GM19239 (cell line): ENCODE measurements around the gene SAG.
A peak's percentile ranks its signal among the peaks of the same experiment; 100 is the strongest.
"Not testable (repeated sequence)": the region's sequence is repeated elsewhere in the genome, so short reads cannot be mapped to it uniquely, and the experiment has no call there.

Experiments
- DNase-seq: peaks from one replicate; pipeline ENCODE4 v3.0.0; 2011; ENCODE audit warnings: low spot score; ENCODE audit not compliant: insufficient read length
- FAIRE-seq: peaks from 2 replicates; lab custom pipeline; 2011; peaks lifted over from hg19 to GRCh38; lab: Jason Lieb, UNC

Gene SAG

DNA sequence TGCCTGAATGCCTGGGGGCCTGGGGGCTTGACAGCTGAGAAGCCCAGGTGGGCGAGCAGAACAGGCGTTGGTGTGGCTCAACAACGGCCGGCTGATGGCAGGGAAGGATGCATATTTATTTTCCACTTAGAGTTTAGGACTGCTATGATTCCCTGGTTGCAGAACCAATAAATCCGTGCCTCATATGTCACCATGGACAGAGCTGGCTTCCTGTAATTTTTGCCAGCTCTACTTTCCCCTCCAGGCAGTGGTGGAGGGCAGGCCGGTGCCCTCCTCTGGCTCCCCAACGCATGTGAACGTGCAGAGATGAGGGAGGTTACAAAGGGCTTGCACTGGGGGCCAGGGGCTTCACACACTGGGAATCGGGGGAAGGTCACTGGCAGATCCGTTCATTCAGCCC is 18.2 kb downstream of the SAG start:
- no peak for DNase-seq
- FAIRE-seq, result no peak

DNA sequence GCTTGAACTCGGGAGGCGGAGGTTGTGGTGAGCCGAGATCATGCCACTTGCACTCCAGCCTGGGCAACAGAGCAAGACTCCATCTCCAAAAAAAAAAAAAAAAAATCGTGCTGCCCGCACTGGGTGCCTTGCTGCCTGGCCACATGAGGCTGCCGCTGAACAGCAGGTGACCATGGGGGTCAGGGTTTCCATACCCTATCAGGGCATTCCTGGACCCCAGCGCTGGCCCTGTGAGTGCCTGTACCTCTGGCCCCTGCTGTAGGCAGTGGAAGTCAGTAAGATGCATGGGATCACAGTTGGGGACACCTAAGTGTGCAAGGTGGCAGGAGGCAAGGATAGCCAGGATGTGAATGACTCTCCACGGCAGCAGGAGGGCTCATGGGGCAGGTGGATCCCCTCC is 18.9 kb downstream of the SAG start:
- DNase-seq (no peak), FAIRE-seq (no peak)

DNA sequence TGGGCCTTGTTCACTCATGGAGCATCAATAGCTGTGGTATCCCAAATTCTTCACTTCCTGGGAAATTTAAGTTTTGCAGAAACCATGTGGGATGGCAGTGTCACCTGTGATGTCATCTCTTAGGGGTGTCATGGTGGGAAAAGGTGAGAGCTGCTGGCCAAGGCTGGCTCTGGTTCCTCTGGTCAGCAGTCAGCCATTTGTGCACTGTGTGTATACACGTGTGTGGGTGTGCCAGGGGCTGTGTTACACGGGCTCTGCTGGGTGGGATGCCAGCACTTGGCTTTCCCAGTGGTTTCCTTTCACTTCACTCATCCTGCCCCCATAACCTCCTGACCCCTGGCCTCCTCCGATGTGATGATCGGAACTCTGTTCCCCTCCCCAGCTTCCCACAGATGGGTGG is 21.3 kb downstream of the SAG start:
- DNase-seq, result no peak

DNA sequence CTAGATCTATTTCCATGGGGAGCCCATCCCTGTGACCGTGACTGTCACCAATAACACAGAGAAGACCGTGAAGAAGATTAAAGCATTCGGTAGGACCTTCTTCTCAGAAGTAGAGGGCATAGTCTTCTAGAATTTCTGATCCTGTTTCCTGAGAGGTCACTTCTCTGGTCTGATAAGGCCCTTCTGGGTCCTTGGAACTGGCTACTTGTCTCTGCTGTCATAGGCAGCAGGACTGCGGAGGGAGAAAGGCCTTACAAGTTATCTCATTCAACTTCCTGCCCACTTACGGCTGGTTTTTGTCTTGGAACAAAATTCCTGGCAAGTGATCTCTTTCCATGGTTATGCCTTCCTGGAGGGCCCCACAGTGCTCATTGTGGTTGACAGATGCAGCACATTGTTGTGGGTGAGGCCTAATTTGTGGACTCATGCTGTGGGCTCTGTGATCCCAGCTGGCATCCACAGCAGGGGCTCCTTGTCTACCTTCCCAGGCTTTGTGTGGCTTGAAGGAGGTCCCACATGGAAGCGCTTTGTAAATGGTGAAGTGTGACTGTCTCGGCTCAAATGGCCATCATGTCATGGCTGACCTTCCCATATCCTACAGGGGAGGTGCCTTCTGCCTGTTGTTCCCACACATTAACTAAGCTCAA is 22.0 kb downstream of the SAG start:
- DNase-seq (no peak), FAIRE-seq (no peak)

More for the DNA sequence above, 21.3 kb downstream of the SAG start:
- no peak for FAIRE-seq

DNA sequence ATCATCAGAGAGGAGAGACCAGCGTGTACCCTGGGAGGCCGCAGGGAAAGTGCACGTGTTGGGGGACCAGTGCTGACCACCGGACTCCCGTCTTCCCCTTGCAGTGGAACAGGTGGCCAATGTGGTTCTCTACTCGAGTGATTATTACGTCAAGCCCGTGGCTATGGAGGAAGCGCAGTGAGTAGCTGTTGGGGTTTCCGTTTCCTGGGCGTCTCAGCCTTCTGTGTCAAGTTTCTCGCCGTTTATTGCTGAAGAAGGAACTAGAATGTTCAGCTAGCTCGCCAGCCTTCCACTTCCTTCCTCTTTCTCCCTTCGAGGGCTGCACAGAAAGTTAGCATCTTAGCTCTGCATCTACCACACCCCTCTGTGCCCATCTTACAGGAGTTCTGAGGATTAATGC is 23.9 kb downstream of the SAG start:
- peak; percentile 62 for DNase-seq
- FAIRE-seq, result peak; percentile 98

DNA sequence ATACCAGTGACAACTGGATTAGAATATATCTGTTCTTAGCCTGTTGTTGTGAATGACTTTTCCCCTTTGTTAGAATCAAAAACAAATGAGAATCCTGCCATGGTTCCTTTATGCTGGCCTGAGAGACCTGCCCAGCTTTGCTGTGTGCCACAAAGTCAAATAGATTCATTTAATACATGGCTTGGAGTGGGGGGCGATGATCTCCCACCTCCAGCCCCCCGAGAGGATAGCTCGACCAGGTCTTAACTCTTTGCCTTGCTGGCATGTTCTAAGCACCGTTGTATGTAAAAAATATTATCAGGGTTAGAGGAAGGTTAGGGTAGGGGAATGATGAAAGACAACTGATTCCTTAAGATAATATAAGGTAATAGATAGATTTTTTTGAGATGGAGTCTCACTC is 24.5 kb downstream of the SAG start:
- no peak for FAIRE-seq
- no peak for DNase-seq

DNA sequence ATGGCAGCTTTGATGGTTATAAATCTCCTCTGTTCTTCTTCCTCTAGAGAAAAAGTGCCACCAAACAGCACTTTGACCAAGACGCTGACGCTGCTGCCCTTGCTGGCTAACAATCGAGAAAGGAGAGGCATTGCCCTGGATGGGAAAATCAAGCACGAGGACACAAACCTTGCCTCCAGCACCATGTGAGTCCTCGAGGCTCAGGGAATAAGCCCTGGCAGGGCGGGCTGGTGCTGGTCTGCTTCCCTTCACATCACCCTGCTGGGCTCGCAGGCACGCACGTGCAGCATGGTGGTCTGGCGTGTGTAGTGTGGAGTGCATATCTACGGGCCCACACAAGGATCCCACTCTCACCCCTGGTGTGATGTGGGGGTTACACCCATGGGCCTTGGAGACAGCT is 27.3 kb downstream of the SAG start:
- FAIRE-seq, result no peak

DNA sequence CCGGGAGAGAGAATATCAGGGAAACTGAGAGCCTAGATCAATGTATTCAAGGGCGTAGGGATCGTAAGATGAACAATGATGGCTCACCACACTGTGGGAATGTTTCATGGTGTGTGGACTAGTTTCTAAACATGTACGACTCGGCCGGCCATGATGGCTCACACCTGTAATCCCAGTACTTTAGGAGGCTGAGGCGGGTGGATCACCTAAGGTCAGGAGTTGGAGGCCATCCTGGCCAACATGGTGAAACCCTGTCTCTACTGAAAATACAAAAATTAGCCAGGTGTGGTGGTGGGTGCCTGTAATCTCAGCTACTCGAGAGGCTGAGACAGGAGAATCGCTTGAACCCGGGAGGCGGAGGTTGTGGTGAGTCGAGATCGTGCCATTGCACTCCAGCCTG is 28.5 kb downstream of the SAG start:
- not testable (repeated sequence) for FAIRE-seq, DNase-seq

More for the DNA sequence above, 27.3 kb downstream of the SAG start:
- DNase-seq, result no peak

DNA sequence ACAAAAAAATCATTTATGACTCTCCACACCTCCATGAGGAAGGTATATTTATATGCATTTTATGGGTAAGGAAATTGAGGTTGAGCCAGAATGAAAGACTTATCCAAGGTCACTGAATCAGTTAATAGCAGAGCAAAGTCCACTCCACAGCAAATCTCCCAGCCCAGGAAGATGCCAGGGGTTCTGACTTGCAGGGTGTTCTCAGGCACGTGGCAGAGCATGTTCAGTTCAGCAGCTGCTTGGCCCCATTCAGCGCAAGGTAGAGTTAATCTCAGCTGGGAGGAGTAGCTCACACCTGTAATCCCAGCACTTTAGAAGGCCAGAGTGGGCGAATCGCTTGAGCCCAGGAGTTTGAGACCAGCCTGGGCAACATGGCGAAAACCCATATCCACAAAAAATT is 28.9 kb downstream of the SAG start:
- DNase-seq (no peak), FAIRE-seq (no peak)

DNA sequence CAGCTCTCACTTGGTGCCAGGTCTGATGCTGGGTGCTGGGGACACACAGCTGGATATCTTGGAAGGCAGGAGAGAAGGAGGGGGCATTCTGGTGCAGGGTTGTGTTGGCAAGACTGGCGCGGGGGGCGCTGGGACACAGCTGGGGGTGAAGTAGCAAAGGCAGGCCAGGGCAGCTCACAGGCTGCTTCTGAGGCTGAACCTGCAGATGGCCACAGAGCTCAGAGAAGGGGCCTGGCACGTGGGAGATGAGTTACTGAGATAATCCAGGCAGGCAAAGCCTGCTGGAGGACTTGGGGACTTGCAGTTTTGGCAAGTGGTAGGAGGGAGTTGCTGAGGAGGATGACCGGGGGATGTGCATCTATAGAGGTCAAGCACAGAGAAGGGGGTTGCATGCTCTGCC is 30.4 kb downstream of the SAG start:
- no peak for FAIRE-seq
- no peak for DNase-seq

DNA sequence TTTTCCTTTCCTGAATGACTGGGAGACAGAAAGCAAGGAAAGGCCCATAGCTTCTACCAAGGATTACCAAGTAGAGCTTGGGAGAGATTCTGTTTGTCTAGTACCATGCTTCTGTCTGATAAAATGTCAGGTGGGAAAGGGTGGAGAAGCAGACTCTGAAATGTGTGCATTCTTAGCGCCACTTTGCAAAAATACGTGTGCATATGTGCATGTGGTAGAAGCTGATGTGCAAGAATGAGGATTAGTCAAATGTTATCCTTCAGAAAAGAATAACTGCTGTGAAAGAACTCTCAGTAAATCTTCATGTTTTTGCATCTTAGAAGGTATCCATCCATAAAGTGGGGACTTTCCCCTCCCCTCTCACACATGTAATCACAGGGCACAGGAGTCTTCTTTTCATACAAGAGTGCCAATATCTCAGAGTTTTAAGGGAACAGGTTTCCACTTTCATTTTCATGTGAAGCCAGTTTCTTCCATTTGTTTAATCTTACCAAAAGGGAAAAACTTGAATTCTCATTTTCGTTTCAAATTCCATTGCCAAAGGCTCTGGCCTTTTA is 31.3 kb downstream of the SAG start:
- DNase-seq (no peak), FAIRE-seq (no peak)

DNA sequence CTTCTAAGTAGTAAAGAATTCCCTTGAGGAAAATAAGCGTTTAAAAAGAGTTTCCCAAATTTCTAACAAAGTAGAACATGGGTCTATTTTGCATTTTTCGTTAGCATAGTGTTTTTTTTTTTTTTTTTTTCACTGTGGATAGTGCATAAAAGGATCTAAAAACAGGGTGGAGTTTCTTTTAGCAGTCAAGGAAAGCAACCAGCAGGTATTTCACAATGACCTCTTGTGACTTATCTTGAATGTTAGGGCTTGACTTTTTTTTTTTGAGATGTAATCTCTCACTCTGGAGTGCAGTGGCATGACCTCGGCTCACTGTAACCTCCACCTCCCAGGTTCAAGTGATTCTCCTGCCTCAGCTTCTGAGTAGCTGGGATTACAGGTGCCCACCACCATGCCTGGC is 31.8 kb downstream of the SAG start:
- FAIRE-seq (no peak), DNase-seq (no peak)

DNA sequence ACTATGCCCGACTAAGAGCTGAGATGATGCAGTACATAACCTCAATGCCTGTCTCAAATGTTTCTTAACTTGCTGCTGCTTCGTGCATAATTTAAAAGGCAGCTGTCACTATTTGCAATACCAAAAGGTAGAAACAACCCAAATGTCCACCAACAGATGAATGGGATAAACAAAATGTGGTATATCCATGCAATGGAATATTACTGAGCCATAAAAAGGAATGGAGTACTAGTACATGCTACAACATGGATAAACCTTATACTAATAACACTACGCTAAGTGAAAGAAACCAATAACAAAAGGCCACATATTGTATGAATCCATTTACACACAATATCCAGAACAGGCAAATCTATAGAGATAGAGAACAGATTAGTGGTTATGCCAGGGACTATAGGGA is 33.7 kb downstream of the SAG start:
- DNase-seq (no peak), FAIRE-seq (no peak)

DNA sequence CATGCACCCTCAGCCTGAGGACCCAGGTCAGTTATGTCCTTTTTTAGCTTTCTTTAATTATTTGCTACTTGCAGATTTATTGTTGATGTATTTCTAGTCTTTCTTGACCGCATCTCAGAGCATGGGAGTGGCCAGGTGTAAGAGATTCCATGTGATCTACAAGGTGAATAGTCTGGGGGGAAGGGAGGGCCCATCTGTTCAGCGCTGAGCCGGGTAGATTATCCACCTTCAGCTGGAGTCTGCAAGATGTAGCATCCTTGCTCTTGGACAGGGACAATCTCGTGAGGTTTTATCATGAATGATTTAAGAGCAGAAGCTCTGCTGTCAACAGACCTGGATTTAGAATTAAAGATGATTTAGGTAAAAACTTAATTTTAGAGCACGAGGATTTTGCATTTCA is 34.7 kb downstream of the SAG start:
- no peak for FAIRE-seq
- DNase-seq, result no peak

DNA sequence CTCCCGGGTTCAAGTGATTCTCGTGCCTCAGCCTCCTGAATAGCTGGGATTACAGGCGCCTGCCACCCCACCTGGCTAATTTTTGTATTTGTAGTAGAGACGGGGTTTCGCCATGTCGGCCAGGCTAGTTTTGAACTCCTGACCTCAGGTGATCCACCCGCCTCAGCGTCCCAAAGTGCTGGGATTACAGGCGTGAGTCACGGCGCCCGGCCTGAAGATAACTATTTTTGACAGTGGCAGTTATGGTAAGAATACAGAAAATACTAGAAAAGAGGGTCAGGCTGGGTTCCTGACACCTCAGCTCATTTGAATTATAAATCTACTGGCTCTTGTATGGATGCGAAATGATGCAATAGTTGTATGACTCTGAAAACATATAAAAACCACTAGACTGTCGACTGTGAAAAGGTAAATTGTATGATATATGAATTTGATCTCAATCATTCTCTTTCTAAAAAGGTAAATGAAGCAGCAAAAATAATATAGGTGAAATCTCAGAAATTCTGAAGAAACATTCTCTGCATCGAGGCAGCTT is 35.6 kb downstream of the SAG start:
- DNase-seq, result no peak
- FAIRE-seq, result no peak

DNA sequence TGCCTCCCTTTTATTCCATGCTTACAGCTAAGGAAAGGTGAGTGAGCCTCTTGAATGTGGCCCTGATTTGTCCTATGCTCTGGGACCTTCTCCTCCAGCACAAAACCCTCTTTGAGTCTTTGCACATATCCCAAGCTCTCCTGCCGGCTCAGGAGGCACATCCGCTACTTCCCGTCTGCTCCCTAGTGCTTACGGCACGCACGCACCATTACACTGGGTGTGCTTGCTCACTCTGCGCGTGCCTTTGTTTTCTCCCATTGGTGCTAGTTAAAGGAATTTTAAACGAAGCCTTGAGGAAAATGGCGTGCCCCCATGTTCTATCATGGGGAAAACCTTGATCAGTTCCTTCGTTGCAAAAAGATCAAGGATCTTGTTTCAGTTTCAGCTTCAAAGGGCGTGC is 38.8 kb downstream of the SAG start:
- FAIRE-seq (no peak), DNase-seq (no peak)

DNA sequence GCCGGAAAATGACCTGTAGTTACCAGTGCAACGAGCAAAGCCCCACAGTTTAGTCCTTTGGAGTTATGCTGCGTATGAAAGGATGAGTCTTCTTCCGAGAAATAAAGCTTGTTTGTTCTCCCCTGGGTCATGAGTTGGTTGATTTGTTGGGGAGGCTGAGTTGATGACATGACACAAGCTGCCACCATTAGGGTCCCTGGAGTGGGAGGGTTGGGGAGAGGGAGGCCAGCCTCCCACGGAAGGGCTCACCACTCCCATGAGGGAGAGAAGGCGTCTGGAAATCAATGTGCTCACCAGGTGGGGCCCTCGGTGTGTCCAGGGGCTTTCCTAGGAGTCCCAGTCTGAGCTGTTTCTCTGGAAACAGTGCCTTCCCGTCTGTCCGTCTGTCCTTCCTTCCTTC is 39.3 kb downstream of the SAG start:
- FAIRE-seq, result no peak
- no peak for DNase-seq

DNA sequence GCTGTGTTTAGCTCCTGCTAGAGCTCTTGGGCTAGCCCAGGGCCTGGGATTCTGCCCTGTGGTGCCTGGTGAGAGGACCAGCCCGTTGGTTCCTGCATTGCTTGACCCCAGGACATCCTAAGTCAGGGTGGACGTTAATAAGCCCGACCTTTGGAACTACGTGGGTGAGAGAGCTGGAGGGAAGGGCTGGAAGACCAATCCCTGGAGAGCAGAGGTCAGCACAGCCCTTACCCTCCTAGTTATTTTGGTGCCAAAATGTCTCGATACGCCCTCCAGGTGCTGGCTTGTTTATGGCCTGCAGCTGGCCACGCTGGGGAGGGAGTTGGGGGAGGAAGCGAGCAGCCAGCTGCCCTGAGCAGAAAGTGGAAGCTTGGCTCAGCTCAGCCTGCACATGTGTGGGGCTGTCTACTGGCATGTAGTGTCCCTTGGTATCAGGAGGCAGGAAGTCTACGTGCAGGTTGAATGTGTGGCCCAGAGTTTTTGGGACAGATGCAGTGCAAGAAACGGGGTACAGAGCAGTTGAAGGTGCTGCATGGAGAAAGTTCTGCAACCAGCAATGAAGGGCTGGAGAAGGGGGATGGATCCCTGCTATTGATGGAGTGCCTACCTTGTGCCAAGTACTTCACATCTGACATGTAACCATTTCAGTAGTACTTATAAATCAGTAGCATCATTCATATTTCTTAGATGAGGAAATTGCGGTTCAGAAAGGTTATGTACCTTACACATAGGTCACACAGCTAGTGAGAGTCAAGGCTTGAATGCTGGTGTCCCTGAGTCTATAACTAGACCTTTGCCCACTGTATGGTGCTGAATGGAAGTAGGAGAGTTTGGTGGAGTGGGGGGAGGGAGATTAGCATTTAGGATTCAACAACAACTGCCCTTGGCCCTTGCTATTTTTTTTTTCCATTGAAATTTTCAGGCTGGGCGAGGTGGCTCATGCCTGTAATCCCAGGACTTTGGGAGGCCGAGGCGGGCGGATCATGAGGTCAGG is 41.7 kb downstream of the SAG start:
- peak; percentile 67 for DNase-seq
- FAIRE-seq, result peak; percentile 53

DNA sequence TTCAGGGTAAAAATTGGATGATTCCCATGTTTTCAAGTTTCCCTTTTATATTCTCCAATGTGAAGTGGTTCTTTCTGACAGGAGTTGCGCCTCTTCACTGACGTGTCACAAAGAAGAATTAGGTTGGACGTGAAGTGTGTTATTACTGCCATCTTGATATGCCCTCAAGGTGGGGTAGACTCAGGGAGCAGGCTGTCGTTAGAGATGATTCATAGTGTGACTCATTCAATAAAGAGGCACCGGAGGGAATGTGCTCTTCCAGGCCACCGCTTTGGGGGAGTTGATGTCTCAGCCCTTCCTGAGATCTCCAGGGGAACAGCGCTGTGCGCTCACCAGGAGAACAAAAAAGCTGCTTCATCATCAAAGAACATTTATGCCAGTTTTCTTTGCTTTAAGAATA is 43.1 kb downstream of the SAG start:
- peak; percentile 35 for FAIRE-seq

DNA sequence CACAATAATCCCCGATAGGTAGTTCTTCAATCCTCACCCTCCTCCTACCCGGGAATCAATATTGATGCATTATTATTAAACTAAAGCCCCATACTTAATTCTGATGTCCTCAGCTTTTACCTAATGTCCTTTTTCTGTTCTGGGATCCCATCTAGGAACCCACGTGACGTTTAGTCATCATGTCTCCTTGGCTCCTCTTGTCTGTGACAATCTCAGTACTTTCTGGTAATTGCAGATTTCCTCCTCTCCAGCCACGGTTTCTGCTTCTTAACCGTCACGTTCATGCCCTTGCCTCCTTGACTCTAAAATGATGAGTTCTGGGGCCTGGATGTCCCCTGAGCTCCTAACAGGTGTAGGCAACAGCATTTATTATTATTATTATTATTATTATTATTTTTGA is 43.8 kb downstream of the SAG start:
- no peak for DNase-seq
- FAIRE-seq, result no peak

More for the DNA sequence above, 43.1 kb downstream of the SAG start:
- no peak for DNase-seq
